ENCODE results near the gene GRAMD2B.

GRAMD2B gene

DNA sequence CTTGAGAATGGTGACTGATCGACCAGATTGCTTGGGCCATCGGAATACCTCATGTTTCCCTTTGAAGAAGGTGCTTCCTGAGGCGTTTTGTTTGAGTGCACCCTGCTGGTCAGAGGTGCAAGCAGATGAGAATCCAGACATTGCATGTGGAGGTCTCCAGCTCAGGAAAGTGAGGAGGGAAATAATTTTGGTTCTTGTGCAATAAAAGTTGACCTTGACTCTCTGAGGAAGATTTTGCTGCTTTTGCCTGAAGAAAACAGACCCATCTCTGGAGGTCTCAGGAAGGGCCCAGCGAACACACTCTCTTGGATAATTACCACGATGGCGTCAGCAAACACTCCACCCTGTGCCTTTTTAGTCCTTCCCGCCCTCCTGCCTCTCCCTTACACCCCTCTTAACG, 69.7 kb downstream of the GRAMD2B start:
- no peaks in the 10 kb centered on the region for H3K9me3 Mint-ChIP-seq
- ATAC-seq (replicated peaks; ENCODE audit: extremely low read depth, poor library complexity, severe bottlenecking) (no peak), DNase-seq (ENCODE audit: low spot score in 2 of 2) (no peak)
- no peaks in the 10 kb centered on the region for H3K27me3 Mint-ChIP-seq
- H3K27ac Mint-ChIP-seq (ENCODE audit: low read depth), result no peak overlapping the region
- no peaks in the 10 kb centered on the region for H3K4me1 Mint-ChIP-seq
- H3K36me3 Mint-ChIP-seq (ENCODE audit: insufficient read depth), result peaks cover 21% of the 10 kb centered on the region
- no peak overlapping the region for H3K4me3 Mint-ChIP-seq

DNA sequence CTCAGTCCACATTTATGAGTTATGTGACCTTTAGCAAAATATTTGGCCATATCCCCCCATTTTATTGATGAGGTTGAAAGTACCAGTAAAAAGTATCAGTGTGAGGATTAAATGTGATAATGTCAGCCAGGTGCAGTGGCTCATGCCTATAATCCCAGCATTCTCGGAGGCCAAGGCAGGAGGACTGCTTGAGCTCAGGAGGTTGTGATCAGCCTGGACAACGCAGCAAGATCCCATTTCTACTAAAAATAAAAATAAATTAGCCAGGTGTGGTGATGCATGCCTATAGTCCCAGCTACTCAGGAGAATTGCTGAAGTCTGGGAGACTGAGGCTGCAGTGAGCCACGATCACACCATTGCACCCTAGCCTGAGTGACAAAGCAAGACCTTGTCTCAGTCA, 71.2 kb downstream of the GRAMD2B start:
- Mint-ChIP-seq H3K27me3 (no peaks in the 10 kb centered on the region), H3K27ac (ENCODE audit: low read depth) (no peak overlapping the region), H3K4me1 (no peaks in the 10 kb centered on the region), H3K36me3 (ENCODE audit: insufficient read depth) (peaks cover 12% of the 10 kb centered on the region), H3K4me3 (no peak overlapping the region), H3K9me3 (no peaks in the 10 kb centered on the region)
- no peak for ATAC-seq (replicated peaks; ENCODE audit: extremely low read depth, poor library complexity, severe bottlenecking)
- DNase-seq (ENCODE audit: low spot score in 2 of 2), result no peak

GRCh38 chr5:126497506-126497905, 74.3 kb downstream of the GRAMD2B start:
- H3K4me1 Mint-ChIP-seq, result no peaks in the 10 kb centered on the region
- peaks cover 2% of the 10 kb centered on the region for H3K36me3 Mint-ChIP-seq (ENCODE audit: insufficient read depth)
- ATAC-seq (replicated peaks; ENCODE audit: extremely low read depth, poor library complexity, severe bottlenecking) (no peak), DNase-seq (ENCODE audit: low spot score in 2 of 2) (no peak)
- H3K27me3 Mint-ChIP-seq, result no peaks in the 10 kb centered on the region
- H3K9me3 Mint-ChIP-seq, result no peaks in the 10 kb centered on the region
- H3K4me3 Mint-ChIP-seq, result no peak overlapping the region
- no peak overlapping the region for H3K27ac Mint-ChIP-seq (ENCODE audit: low read depth)

DNA sequence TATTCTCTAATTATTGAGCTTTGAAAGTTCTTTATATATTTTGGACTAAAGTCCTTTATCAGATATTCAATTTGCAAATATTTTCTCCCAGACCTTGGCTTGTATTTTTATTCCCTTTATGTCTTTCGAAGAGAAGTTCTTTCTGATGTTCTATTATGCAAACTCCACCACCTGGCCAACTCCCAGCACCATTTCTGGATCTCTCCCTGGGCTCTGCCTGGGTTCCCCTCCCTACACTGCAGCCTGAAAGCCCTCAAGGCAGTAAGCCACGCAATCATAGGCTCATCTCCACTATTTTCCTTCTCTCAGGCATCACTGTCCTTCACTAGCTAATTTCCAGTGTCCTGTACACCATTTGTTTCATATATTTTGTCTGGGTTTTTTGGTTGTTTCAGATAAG, 76.1 kb downstream of the GRAMD2B start:
- Mint-ChIP-seq H3K4me1 (no peaks in the 10 kb centered on the region), H3K9me3 (no peaks in the 10 kb centered on the region), H3K27me3 (no peaks in the 10 kb centered on the region), H3K36me3 (ENCODE audit: insufficient read depth) (peaks cover 2% of the 10 kb centered on the region), H3K4me3 (no peak overlapping the region), H3K27ac (ENCODE audit: low read depth) (no peak overlapping the region)
- no peak for ATAC-seq (replicated peaks; ENCODE audit: extremely low read depth, poor library complexity, severe bottlenecking)
- no peak for DNase-seq (ENCODE audit: low spot score in 2 of 2)

GRCh38 chr5:126499853-126500342, 76.7 kb downstream of the GRAMD2B start:
- H3K36me3 Mint-ChIP-seq (ENCODE audit: insufficient read depth), result peaks cover 2% of the 10 kb centered on the region
- peak in 1 of 2 donors; percentile 11 for DNase-seq (ENCODE audit: low spot score in 2 of 2)
- no peaks in the 10 kb centered on the region for H3K4me1 Mint-ChIP-seq
- H3K27ac Mint-ChIP-seq (ENCODE audit: low read depth), result no peak overlapping the region
- H3K4me3 Mint-ChIP-seq, result no peak overlapping the region
- peak; percentile 52 for ATAC-seq (replicated peaks; ENCODE audit: extremely low read depth, poor library complexity, severe bottlenecking)
- no peaks in the 10 kb centered on the region for H3K27me3 Mint-ChIP-seq
- no peaks in the 10 kb centered on the region for H3K9me3 Mint-ChIP-seq

DNA sequence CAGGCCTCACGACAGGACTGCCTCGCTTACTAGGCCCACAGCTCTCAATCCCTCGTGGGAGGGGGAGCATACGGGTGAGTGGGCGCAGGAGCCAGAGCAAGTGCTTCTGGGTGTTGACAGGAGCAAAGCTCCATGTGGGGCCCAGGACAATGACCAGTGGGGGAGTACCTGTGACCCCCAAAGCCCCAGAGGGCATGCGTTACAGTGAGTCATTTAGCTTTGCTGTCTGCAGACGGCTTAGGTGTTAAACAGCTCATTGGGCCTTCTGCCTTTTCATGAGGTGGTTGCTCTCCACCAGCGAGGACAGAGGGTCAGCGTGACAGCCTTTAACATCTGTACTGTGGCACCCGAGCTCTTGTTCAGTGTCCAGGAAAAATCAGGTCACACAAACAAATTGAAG, 78.2 kb downstream of the GRAMD2B start:
- H3K4me1 Mint-ChIP-seq, result no peaks in the 10 kb centered on the region
- ATAC-seq (replicated peaks; ENCODE audit: extremely low read depth, poor library complexity, severe bottlenecking) (no peak), DNase-seq (ENCODE audit: low spot score in 2 of 2) (no peak)
- H3K27ac Mint-ChIP-seq (ENCODE audit: low read depth), result no peak overlapping the region
- H3K36me3 Mint-ChIP-seq (ENCODE audit: insufficient read depth), result peaks cover 2% of the 10 kb centered on the region
- no peaks in the 10 kb centered on the region for H3K27me3 Mint-ChIP-seq
- no peak overlapping the region for H3K4me3 Mint-ChIP-seq
- H3K9me3 Mint-ChIP-seq, result no peaks in the 10 kb centered on the region

GRCh38 chr5:126503602-126504104, 80.4 kb downstream of the GRAMD2B start:
- H3K36me3 Mint-ChIP-seq (ENCODE audit: insufficient read depth), result peaks cover 2% of the 10 kb centered on the region
- H3K4me3 Mint-ChIP-seq, result no peak overlapping the region
- H3K27ac Mint-ChIP-seq (ENCODE audit: low read depth), result no peak overlapping the region
- H3K4me1 Mint-ChIP-seq, result peaks cover 3% of the 10 kb centered on the region
- no peaks in the 10 kb centered on the region for H3K27me3 Mint-ChIP-seq
- no peaks in the 10 kb centered on the region for H3K9me3 Mint-ChIP-seq
- DNase-seq (ENCODE audit: low spot score in 2 of 2), result no peak
- ATAC-seq (replicated peaks; ENCODE audit: extremely low read depth, poor library complexity, severe bottlenecking), result no peak

- H3K4me3 Mint-ChIP-seq, result no peak overlapping the region
- peaks cover 2% of the 10 kb centered on the region for H3K36me3 Mint-ChIP-seq (ENCODE audit: insufficient read depth)
- no peak for ATAC-seq (replicated peaks; ENCODE audit: extremely low read depth, poor library complexity, severe bottlenecking)
- no peaks in the 10 kb centered on the region for H3K27me3 Mint-ChIP-seq
- peaks cover 10% of the 10 kb centered on the region for H3K4me1 Mint-ChIP-seq
- no peak for DNase-seq (ENCODE audit: low spot score in 2 of 2)
- H3K27ac Mint-ChIP-seq (ENCODE audit: low read depth), result no peak overlapping the region
- no peaks in the 10 kb centered on the region for H3K9me3 Mint-ChIP-seq
Observed at GRCh38 chr5:126506079-126506478, 82.9 kb downstream of the GRAMD2B start.

GRCh38 chr5:126508251-126508961, 85.2 kb downstream of the GRAMD2B start:
- ATAC-seq (replicated peaks; ENCODE audit: extremely low read depth, poor library complexity, severe bottlenecking) (no peak), DNase-seq (ENCODE audit: low spot score in 2 of 2) (no peak)
- Mint-ChIP-seq H3K36me3 (ENCODE audit: insufficient read depth) (no peaks in the 10 kb centered on the region), H3K9me3 (no peaks in the 10 kb centered on the region), H3K27ac (ENCODE audit: low read depth) (peak overlapping the region; percentile 76), H3K4me3 (peak overlapping the region; percentile 50), H3K27me3 (no peaks in the 10 kb centered on the region), H3K4me1 (peaks cover 10% of the 10 kb centered on the region)

GRCh38 chr5:126508962-126509279, 85.7 kb downstream of the GRAMD2B start:
- Mint-ChIP-seq H3K4me3 (peak overlapping the region; percentile 50), H3K9me3 (no peaks in the 10 kb centered on the region), H3K36me3 (ENCODE audit: insufficient read depth) (no peaks in the 10 kb centered on the region), H3K27me3 (no peaks in the 10 kb centered on the region), H3K4me1 (peaks cover 10% of the 10 kb centered on the region), H3K27ac (ENCODE audit: low read depth) (peak overlapping the region; percentile 76)
- ATAC-seq (replicated peaks; ENCODE audit: extremely low read depth, poor library complexity, severe bottlenecking), result no peak
- DNase-seq (ENCODE audit: low spot score in 2 of 2), result no peak

- Mint-ChIP-seq H3K27ac (ENCODE audit: low read depth) (no peak overlapping the region), H3K4me1 (peaks cover 10% of the 10 kb centered on the region), H3K36me3 (ENCODE audit: insufficient read depth) (no peaks in the 10 kb centered on the region), H3K9me3 (no peaks in the 10 kb centered on the region), H3K27me3 (no peaks in the 10 kb centered on the region), H3K4me3 (no peak overlapping the region)
- no peak for ATAC-seq (replicated peaks; ENCODE audit: extremely low read depth, poor library complexity, severe bottlenecking)
- DNase-seq (ENCODE audit: low spot score in 2 of 2), result no peak
Observed at GRCh38 chr5:126509339-126509738, 86.1 kb downstream of the GRAMD2B start.

DNA sequence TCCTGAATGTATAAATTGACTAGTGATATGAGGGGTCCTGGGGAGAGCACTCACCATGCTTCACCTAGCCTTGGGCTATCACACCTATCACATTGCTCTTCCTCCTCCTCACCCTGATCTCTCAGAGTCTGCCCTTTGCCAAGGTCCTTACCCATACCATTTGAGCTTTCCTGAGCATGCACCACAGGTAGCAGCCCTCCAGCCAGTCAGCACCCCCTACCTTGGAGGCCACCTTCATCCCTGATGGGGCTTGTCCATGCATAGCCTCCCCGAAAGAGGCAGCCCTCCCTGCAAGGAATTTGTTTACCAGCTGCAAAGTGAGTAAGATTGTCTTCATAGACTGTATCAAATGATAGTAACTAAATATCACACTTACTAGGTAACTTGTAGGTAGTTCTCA, 88.8 kb downstream of the GRAMD2B start:
- H3K9me3 Mint-ChIP-seq, result no peaks in the 10 kb centered on the region
- DNase-seq (ENCODE audit: low spot score in 2 of 2) (no peak), ATAC-seq (replicated peaks; ENCODE audit: extremely low read depth, poor library complexity, severe bottlenecking) (no peak)
- H3K27ac Mint-ChIP-seq (ENCODE audit: low read depth), result no peak overlapping the region
- H3K36me3 Mint-ChIP-seq (ENCODE audit: insufficient read depth), result no peaks in the 10 kb centered on the region
- H3K27me3 Mint-ChIP-seq, result no peaks in the 10 kb centered on the region
- no peak overlapping the region for H3K4me3 Mint-ChIP-seq
- peaks cover 10% of the 10 kb centered on the region for H3K4me1 Mint-ChIP-seq

DNA sequence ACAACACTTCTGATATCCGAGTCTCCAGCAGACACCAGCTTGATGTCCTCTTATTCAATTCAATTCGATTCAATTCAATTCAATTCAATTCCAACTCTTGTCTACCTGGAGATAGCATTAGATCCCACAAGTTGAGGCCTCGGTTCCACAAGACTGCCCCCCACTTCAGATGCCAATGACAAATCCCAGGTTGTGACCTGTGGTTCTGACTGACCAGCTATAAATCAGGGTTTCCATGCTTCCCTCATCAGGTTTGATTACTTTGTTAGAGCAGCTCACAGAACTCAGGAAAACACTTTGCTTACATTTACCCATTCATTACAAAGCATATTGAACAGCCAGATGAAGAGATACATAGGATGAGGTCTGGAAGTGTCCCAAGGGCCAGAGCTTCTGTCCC, 89.2 kb downstream of the GRAMD2B start:
- no peaks in the 10 kb centered on the region for H3K27me3 Mint-ChIP-seq
- H3K36me3 Mint-ChIP-seq (ENCODE audit: insufficient read depth), result no peaks in the 10 kb centered on the region
- H3K4me1 Mint-ChIP-seq, result peaks cover 10% of the 10 kb centered on the region
- H3K9me3 Mint-ChIP-seq, result no peaks in the 10 kb centered on the region
- no peak overlapping the region for H3K4me3 Mint-ChIP-seq
- H3K27ac Mint-ChIP-seq (ENCODE audit: low read depth), result no peak overlapping the region
- no peak for ATAC-seq (replicated peaks; ENCODE audit: extremely low read depth, poor library complexity, severe bottlenecking)
- no peak for DNase-seq (ENCODE audit: low spot score in 2 of 2)

Measured in central memory CD8-positive, alpha-beta T cell (primary cell).